ENCODE results near the gene IFNAR1. TPM values are rescaled to one million over a fixed set of nuclear protein-coding genes. Genes with fewer than 3 reads are reported as not detected.

The IFNAR1 gene
- total RNA-seq, 6 experiments from 2014 or later, result 42.0 to 49.7 (median 43.6) TPM

- no peak for TF ChIP-seq CTCF (IDR thresholded peaks at IDR 0.05)
- H3K36me3 Mint-ChIP-seq (ENCODE audit: low read depth), result no peaks in the 10 kb centered on the region
- no peaks in the 10 kb centered on the region for H3K9me3 Mint-ChIP-seq
- no peak for DNase-seq
- H3K4me3 Mint-ChIP-seq, result no peak overlapping the region
- H3K27ac Mint-ChIP-seq, result no peak overlapping the region
- peaks cover 4% of the 10 kb centered on the region; the same call in 1 of the 2 replicates for H3K27me3 Mint-ChIP-seq (ENCODE audit: insufficient read depth)
- peaks cover 10% of the 10 kb centered on the region for H3K4me1 Mint-ChIP-seq (ENCODE audit: low read depth)
Measured at GRCh38 chr21:33394260-33394659, 69.5 kb downstream of the IFNAR1 start.

GRCh38 chr21:33395891-33396331, 71.1 kb downstream of the IFNAR1 start:
- H3K27ac Mint-ChIP-seq, result no peak overlapping the region
- H3K4me3 Mint-ChIP-seq, result no peak overlapping the region
- 0 out of 2 replicates have a peak, but pooled peaks cover 2% of the 10 kb centered on the region for H3K36me3 Mint-ChIP-seq (ENCODE audit: low read depth)
- no peak for TF ChIP-seq CTCF (IDR thresholded peaks at IDR 0.05)
- no peak for DNase-seq
- H3K9me3 Mint-ChIP-seq, result no peaks in the 10 kb centered on the region
- H3K27me3 Mint-ChIP-seq (ENCODE audit: insufficient read depth), result no peaks in the 10 kb centered on the region
- H3K4me1 Mint-ChIP-seq (ENCODE audit: low read depth), result peaks cover 13% of the 10 kb centered on the region

- no peak for DNase-seq
- no peak for TF ChIP-seq CTCF (IDR thresholded peaks at IDR 0.05)
- Mint-ChIP-seq H3K27me3 (ENCODE audit: insufficient read depth) (no peaks in the 10 kb centered on the region), H3K27ac (no peak overlapping the region), H3K36me3 (ENCODE audit: low read depth) (0 out of 2 replicates have a peak, but pooled peaks cover 4% of the 10 kb centered on the region), H3K4me1 (ENCODE audit: low read depth) (peaks cover 18% of the 10 kb centered on the region), H3K9me3 (no peaks in the 10 kb centered on the region), H3K4me3 (no peak overlapping the region)
Measured at GRCh38 chr21:33396436-33396835, 71.7 kb downstream of the IFNAR1 start.

GRCh38 chr21:33396951-33397350, 72.2 kb downstream of the IFNAR1 start:
- H3K4me3 Mint-ChIP-seq, result no peak overlapping the region
- no peak overlapping the region for H3K27ac Mint-ChIP-seq

GRCh38 chr21:33397717-33398116, 72.9 kb downstream of the IFNAR1 start:
- Mint-ChIP-seq H3K4me3 (no peak overlapping the region), H3K27ac (no peak overlapping the region), H3K9me3 (no peaks in the 10 kb centered on the region), H3K4me1 (ENCODE audit: low read depth) (peaks cover 31% of the 10 kb centered on the region), H3K27me3 (ENCODE audit: insufficient read depth) (no peaks in the 10 kb centered on the region), H3K36me3 (ENCODE audit: low read depth) (0 out of 2 replicates have a peak, but pooled peaks cover 4% of the 10 kb centered on the region)
- DNase-seq, result no peak
- TF ChIP-seq CTCF (IDR thresholded peaks at IDR 0.05), result no peak

More at GRCh38 chr21:33396951-33397350, 72.2 kb downstream of the IFNAR1 start:
- DNase-seq, result no peak
- Mint-ChIP-seq H3K27me3 (ENCODE audit: insufficient read depth) (no peaks in the 10 kb centered on the region), H3K9me3 (no peaks in the 10 kb centered on the region), H3K36me3 (ENCODE audit: low read depth) (0 out of 2 replicates have a peak, but pooled peaks cover 4% of the 10 kb centered on the region), H3K4me1 (ENCODE audit: low read depth) (peaks cover 23% of the 10 kb centered on the region)
- no peak for TF ChIP-seq CTCF (IDR thresholded peaks at IDR 0.05)

Data from HFFc6 (cell line).